ENCODE measurements around the gene PLA2G2C.

GRCh38 chr1:20119347-20119746 lies 67.0 kb downstream of the PLA2G2C start, which contains the start of gene PLA2G2D:
- TF ChIP-seq TCF4 (CRISPR knock-in tag; IDR thresholded peaks at IDR 0.05; ENCODE audit: borderline replicate concordance) (no peak), ZC3H10 (CRISPR knock-in tag; IDR thresholded peaks at IDR 0.05) (no peak), BACH2 (CRISPR knock-in tag; IDR thresholded peaks at IDR 0.05; ENCODE audit: borderline replicate concordance) (no peak), ARNTL (CRISPR knock-in tag; IDR thresholded peaks at IDR 0.05; ENCODE audit: borderline replicate concordance, low read depth) (no peak), GLIS3 (CRISPR knock-in tag; IDR thresholded peaks at IDR 0.05) (no peak), PPARA (CRISPR knock-in tag; IDR thresholded peaks at IDR 0.05; ENCODE audit: borderline replicate concordance) (no peak), TOX (CRISPR knock-in tag; IDR thresholded peaks at IDR 0.05; ENCODE audit: borderline replicate concordance) (no peak), ESRRG (CRISPR knock-in tag; IDR thresholded peaks at IDR 0.05) (no peak), RARB (CRISPR knock-in tag; IDR thresholded peaks at IDR 0.05) (no peak), ZFP3 (CRISPR knock-in tag; IDR thresholded peaks at IDR 0.05) (no peak)
